Measurements from ENCODE around the gene SART1.

Gene SART1

DNA sequence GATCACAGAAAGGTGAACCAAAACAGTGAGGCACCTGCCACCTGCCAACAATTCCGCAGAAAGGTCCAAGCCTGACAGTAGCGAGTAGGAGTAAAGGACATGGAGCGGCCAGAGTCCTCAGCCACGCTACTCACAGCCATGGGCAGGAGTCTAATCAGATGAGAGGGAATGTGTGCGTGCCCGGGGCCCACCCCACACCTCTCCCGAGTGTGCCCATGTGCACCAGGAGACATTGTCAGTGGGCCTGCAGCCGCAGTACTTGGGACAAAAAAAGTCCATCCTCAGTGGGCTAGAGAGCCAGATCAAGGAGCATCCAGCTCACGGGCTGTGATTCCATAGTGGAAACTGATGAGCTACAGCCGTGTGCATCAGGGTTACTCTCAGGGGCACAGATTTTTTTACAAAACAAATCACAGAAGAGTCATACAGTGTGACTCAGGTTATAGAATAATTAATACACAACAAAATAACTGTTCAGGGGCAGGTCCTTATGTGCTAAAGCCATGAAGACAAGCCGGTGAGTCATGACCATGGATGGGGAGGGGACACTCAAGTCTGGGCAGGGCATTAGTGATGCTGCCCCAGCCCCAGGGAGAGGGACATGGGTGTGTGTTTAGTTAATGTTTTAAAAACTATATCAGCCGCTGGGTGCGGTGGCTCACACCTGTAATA lies 12.0 kb downstream of the SART1 start:
- Histone ChIP-seq H3K36me3 (ENCODE audit: control insufficient read depth, insufficient read depth, low read length) (peaks cover 7% of the 10 kb centered on the region), H3K27me3 (ENCODE audit: control insufficient read depth, insufficient read depth, low read length) (no peaks in the 10 kb centered on the region), H3K4me3 (ENCODE audit: low read length) (no peak overlapping the region), H3K9ac (ENCODE audit: low read length) (no peak overlapping the region), H3K9me3 (ENCODE audit: control insufficient read depth, low read length) (no peaks in the 10 kb centered on the region), H3K4me1 (ENCODE audit: control insufficient read depth, insufficient read depth, low read length) (no peaks in the 10 kb centered on the region)

GRCh38 chr11:65975771-65976170 lies 14.2 kb downstream of the SART1 start:
- Histone ChIP-seq H3K9me3 (ENCODE audit: control insufficient read depth, low read length) (no peaks in the 10 kb centered on the region), H3K36me3 (ENCODE audit: control insufficient read depth, insufficient read depth, low read length) (no peaks in the 10 kb centered on the region), H3K4me1 (ENCODE audit: control insufficient read depth, insufficient read depth, low read length) (no peaks in the 10 kb centered on the region), H3K4me3 (ENCODE audit: low read length) (no peak overlapping the region), H3K9ac (ENCODE audit: low read length) (no peak overlapping the region), H3K27me3 (ENCODE audit: control insufficient read depth, insufficient read depth, low read length) (no peaks in the 10 kb centered on the region)

DNA sequence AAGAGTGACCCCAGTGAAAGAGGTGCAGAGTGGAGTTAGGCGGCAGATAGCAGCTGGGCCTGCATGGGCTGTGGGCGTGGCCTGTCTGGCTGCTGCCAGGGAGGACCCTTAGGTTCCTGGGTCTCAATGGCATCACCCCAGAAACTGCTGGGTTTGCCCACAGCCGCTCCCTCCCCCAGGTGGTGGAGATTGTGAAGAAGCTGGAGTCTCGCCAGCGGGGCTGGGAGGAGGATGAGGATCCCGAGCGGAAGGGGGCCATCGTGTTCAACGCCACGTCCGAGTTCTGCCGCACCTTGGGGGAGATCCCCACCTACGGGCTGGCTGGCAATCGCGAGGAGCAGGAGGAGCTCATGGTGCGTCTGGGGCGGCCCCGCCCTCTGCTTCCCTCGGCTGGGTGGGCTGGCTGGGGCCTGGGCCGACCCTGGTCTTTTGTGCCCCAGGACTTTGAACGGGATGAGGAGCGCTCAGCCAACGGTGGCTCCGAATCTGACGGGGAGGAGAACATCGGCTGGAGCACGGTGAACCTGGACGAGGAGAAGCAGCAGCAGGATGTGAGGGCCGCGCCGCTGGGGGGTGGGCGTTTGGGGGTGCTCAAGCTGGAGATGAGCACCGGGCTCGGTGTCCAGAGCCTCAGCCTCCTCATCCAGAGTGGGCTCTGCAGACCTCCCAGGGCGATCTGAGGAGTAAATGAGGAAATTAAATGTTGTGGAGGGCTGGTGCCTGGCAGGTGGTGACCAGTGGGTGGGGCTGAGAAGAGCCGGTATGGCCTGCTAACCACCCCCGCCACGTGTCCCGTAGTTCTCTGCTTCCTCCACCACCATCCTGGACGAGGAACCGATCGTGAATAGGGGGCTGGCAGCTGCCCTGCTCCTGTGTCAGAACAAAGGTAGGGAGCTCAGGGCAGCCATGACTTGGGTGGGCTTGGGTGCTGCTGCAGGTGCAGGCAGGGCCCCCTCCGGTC lies 15.0 kb downstream of the SART1 start:
- H3K4me1 ChIP-seq (ENCODE audit: control insufficient read depth, insufficient read depth, low read length) = no peaks in the 10 kb centered on the region
- H3K4me3 ChIP-seq (ENCODE audit: low read length) = no peak overlapping the region
- no peaks in the 10 kb centered on the region for H3K36me3 ChIP-seq (ENCODE audit: control insufficient read depth, insufficient read depth, low read length)
- no peaks in the 10 kb centered on the region for H3K27me3 ChIP-seq (ENCODE audit: control insufficient read depth, insufficient read depth, low read length)
- H3K9ac ChIP-seq (ENCODE audit: low read length) = no peak overlapping the region
- no peaks in the 10 kb centered on the region for H3K9me3 ChIP-seq (ENCODE audit: control insufficient read depth, low read length)

DNA sequence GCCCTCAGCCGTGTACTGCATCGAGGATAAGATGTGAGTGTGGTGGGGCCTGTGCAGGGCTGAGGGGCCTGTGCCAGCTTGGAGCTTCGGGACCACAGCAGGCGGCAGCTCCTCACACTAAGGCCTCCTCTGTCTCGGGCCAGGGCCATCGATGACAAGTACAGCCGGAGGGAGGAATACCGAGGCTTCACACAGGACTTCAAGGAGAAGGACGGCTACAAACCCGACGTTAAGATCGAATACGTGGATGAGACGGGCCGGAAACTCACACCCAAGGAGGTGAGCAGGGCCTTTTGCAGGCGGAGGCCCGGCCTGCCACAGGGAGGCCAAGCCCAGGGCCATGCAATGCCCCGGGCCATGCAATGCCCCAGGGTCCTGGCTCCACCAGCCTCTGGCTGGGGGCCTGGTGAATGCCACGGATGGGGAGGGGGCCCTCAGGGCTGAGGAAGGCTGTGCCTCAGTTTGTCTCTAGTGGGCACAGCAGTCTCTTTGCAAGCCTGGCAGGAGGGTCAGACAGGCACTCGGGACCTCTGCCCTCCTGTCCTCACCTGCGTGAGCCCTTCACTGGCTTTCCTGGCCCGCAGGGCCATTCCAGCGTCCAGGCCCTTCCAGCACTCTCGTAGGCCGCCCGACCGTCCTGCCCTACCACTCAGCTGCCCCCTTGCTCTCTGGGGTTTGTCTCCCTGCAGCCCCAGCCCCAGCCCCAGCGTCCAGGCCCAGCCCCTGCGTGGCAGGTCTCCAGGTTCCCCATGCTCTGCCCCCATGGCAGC lies 16.3 kb downstream of the SART1 start:
- H3K36me3 ChIP-seq (ENCODE audit: control insufficient read depth, insufficient read depth, low read length) = no peaks in the 10 kb centered on the region
- H3K4me3 ChIP-seq (ENCODE audit: low read length) = no peak overlapping the region
- no peaks in the 10 kb centered on the region for H3K9me3 ChIP-seq (ENCODE audit: control insufficient read depth, low read length)
- no peaks in the 10 kb centered on the region for H3K27me3 ChIP-seq (ENCODE audit: control insufficient read depth, insufficient read depth, low read length)
- H3K4me1 ChIP-seq (ENCODE audit: control insufficient read depth, insufficient read depth, low read length) = no peaks in the 10 kb centered on the region
- no peak overlapping the region for H3K9ac ChIP-seq (ENCODE audit: low read length)

DNA sequence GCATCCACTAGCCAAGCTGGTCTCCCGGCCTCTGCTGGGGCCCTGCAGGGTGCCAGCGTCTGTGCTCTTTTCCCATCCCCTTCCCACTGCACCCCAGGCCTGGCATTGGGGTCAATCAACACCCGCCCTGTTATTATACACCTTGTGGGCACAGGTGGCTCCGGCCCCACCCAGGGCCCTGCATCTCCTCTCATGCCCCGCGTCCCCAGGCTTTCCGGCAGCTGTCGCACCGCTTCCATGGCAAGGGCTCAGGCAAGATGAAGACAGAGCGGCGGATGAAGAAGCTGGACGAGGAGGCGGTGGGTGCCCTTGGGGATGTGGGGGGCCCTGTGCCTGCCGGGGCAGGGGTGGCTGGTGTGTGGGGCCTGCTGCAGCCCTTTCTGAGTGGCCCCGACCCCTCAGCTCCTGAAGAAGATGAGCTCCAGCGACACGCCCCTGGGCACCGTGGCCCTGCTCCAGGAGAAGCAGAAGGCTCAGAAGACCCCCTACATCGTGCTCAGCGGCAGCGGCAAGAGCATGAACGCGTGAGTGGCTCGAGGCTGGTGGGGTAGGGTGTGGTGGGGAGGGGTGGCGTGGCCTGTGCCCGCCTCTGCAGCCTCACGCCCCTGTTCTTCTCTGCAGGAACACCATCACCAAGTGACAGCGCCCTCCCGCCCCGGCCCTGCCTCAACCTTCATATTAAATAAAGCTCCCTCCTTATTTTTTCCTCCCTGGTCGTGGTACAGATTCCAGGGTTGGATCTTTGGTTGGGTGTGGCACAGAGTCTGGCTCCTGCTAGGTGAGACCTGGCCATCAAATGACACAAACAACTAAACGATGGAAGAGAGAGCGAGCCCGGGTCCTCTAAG lies 17.1 kb downstream of the SART1 start:
- H3K27me3 ChIP-seq (ENCODE audit: control insufficient read depth, insufficient read depth, low read length) = no peaks in the 10 kb centered on the region
- no peaks in the 10 kb centered on the region for H3K4me1 ChIP-seq (ENCODE audit: control insufficient read depth, insufficient read depth, low read length)
- H3K9me3 ChIP-seq (ENCODE audit: control insufficient read depth, low read length) = no peaks in the 10 kb centered on the region
- no peak overlapping the region for H3K4me3 ChIP-seq (ENCODE audit: low read length)
- no peaks in the 10 kb centered on the region for H3K36me3 ChIP-seq (ENCODE audit: control insufficient read depth, insufficient read depth, low read length)
- no peak overlapping the region for H3K9ac ChIP-seq (ENCODE audit: low read length)

GRCh38 chr11:65979261-65979759 lies 17.8 kb downstream of the SART1 start:
- H3K4me1 ChIP-seq (ENCODE audit: control insufficient read depth, insufficient read depth, low read length) = no peaks in the 10 kb centered on the region
- no peaks in the 10 kb centered on the region for H3K36me3 ChIP-seq (ENCODE audit: control insufficient read depth, insufficient read depth, low read length)
- H3K27me3 ChIP-seq (ENCODE audit: control insufficient read depth, insufficient read depth, low read length) = no peaks in the 10 kb centered on the region
- no peak overlapping the region for H3K4me3 ChIP-seq (ENCODE audit: low read length)
- H3K9me3 ChIP-seq (ENCODE audit: control insufficient read depth, low read length) = no peaks in the 10 kb centered on the region
- no peak overlapping the region for H3K9ac ChIP-seq (ENCODE audit: low read length)

GRCh38 chr11:65981101-65981740 lies 19.7 kb downstream of the SART1 start:
- H3K9me3 ChIP-seq (ENCODE audit: control insufficient read depth, low read length) = no peaks in the 10 kb centered on the region
- H3K27me3 ChIP-seq (ENCODE audit: control insufficient read depth, insufficient read depth, low read length) = no peaks in the 10 kb centered on the region
- no peak overlapping the region for H3K4me3 ChIP-seq (ENCODE audit: low read length)
- H3K4me1 ChIP-seq (ENCODE audit: control insufficient read depth, insufficient read depth, low read length) = no peaks in the 10 kb centered on the region
- H3K9ac ChIP-seq (ENCODE audit: low read length) = no peak overlapping the region
- H3K36me3 ChIP-seq (ENCODE audit: control insufficient read depth, insufficient read depth, low read length) = no peaks in the 10 kb centered on the region

DNA sequence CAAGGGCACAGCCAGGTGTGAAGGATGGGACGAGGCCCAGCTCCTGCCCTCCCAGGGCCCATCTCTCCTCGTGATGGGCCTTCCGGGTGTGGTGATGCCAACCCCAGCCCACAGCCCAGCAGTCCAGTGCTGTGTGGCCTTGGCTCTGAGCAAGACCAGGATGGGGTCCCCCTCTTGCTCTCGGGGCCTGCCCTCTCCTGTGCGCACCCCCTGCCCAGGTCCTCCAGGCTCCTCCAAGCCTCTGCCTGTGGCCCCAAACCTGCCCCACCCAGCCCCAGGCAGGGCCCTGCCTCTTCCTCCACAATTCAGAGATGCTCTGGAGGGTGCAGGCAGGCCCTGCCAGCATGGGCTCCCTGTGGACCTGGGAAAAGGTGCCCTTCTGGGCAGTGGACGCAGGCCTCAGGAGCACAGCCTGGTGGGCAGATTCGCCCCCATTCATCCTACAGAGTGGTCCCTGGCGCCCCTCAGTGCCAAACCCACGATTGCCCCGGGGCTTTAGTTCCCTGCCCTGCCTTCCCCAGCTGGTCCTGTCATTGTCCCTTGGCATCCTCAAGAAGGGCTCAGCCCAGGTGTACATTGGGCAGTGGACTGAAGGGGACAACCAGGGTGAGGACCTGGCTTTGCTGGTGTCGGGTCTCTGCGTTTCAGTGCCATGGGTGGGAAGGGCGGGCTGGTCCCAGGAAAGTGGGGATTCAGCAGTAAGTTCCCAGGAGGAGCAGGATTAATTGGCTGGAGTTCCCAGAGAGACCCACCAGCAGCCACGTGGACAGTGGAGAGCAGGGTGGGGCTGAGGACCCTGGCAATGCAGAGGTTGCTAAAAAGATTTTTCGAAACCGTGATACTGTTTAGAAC lies 20.7 kb downstream of the SART1 start:
- H3K9me3 ChIP-seq (ENCODE audit: control insufficient read depth, low read length) = no peaks in the 10 kb centered on the region
- H3K9ac ChIP-seq (ENCODE audit: low read length) = no peak overlapping the region
- no peaks in the 10 kb centered on the region for H3K27me3 ChIP-seq (ENCODE audit: control insufficient read depth, insufficient read depth, low read length)
- H3K4me1 ChIP-seq (ENCODE audit: control insufficient read depth, insufficient read depth, low read length) = no peaks in the 10 kb centered on the region
- no peak overlapping the region for H3K4me3 ChIP-seq (ENCODE audit: low read length)
- no peaks in the 10 kb centered on the region for H3K36me3 ChIP-seq (ENCODE audit: control insufficient read depth, insufficient read depth, low read length)

- Histone ChIP-seq H3K4me3 (ENCODE audit: low read length) (no peak overlapping the region), H3K27me3 (ENCODE audit: control insufficient read depth, insufficient read depth, low read length) (no peaks in the 10 kb centered on the region), H3K9ac (ENCODE audit: low read length) (no peak overlapping the region), H3K9me3 (ENCODE audit: control insufficient read depth, low read length) (no peaks in the 10 kb centered on the region), H3K4me1 (ENCODE audit: control insufficient read depth, insufficient read depth, low read length) (no peaks in the 10 kb centered on the region), H3K36me3 (ENCODE audit: control insufficient read depth, insufficient read depth, low read length) (no peaks in the 10 kb centered on the region)
These were observed 21.5 kb downstream of the SART1 start for GRCh38 chr11:65982824-65983588.

DNA sequence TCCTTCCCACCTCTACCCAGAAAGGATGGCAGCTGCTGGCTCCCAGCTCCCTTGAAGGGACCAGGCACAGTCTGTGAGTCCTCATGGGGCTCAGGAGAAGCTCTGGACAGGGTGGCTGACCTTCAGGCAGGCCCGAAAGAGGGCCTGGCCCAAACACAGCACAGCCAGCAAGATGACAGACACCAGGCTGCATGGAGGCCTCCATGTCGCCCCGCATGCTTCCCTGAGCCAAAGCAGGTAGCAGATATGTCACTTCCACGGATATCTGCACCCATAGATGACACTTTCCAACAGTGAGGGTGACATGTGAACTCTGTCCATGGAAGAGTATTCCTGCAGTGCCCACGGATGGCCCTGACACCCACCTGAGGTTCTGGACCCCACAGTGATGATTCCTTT lies 22.1 kb downstream of the SART1 start:
- Histone ChIP-seq H3K9me3 (ENCODE audit: control insufficient read depth, low read length) (no peaks in the 10 kb centered on the region), H3K36me3 (ENCODE audit: control insufficient read depth, insufficient read depth, low read length) (no peaks in the 10 kb centered on the region), H3K9ac (ENCODE audit: low read length) (no peak overlapping the region), H3K4me1 (ENCODE audit: control insufficient read depth, insufficient read depth, low read length) (no peaks in the 10 kb centered on the region), H3K27me3 (ENCODE audit: control insufficient read depth, insufficient read depth, low read length) (no peaks in the 10 kb centered on the region), H3K4me3 (ENCODE audit: low read length) (no peak overlapping the region)

All from mucosa of stomach (tissue), 1 donor.